Measurements from ENCODE around the gene NOD2. TPM values are rescaled to one million over a fixed set of nuclear protein-coding genes. Genes with fewer than 3 reads are reported as not detected.

The NOD2 gene
- total RNA-seq, 1 experiment from 2014 or later = 0.11 TPM

- no peak for DNase-seq (ENCODE audit: low spot score)
- no peaks in the 10 kb centered on the region for H3K36me3 Mint-ChIP-seq
- no peak overlapping the region for H3K4me3 Mint-ChIP-seq
- CTCF ChIA-PET = interaction anchor here (1.0 to 1.7 kb wide), 2 partner anchors 23 to 109 kb away, joined by 3 to 6 read pairs; no protein-coding TSS in a partner anchor
- no peaks in the 10 kb centered on the region for H3K9me3 Mint-ChIP-seq
- TF ChIP-seq CREB1 (CRISPR knock-in tag; IDR thresholded peaks at IDR 0.05) = no peak
- no peak for TF ChIP-seq ZNF416 (CRISPR knock-in tag; IDR thresholded peaks at IDR 0.05)
- no peak for TF ChIP-seq ESRRA (CRISPR knock-in tag; IDR thresholded peaks at IDR 0.05; ENCODE audit: borderline replicate concordance)
- TF ChIP-seq NFE2L1 (CRISPR knock-in tag; IDR thresholded peaks at IDR 0.05) = no peak
- TF ChIP-seq USF2 (CRISPR knock-in tag; IDR thresholded peaks at IDR 0.05) = no peak
- TF ChIP-seq, protein P1, sequence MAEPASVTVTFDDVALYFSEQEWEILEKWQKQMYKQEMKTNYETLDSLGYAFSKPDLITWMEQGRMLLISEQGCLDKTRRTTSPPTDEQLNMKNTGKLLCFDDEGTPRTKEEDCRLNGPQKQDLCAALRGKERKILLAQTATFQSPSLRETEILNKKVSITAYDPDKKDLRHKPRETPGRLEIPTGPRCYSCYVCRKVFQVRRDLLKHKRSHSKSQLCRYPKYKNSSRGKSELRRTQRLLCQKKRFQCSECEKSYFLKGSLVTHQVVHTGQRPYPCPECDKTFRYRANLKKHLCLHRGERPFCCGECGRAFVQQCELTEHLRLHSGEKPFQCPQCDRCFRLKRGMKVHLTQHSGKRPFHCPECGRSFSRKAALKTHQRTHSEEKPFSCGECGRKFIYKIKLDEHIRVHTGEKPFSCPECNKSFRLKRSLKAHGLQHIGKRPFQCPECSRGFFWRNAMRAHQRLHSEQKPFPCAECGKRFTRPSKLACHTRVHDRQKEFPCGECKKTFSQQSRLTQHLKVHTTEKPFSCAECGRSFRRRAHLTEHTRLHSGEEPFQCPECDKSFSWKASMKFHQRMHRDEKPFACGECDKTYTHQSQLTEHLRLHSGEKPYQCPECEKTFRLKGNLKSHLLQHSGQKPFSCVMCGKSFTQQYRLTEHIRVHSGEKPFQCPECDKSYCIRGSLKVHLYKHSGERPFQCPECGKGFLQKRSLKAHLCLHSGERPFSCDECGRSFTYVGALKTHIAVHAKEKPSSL (CRISPR knock-in tag; conservative IDR thresholded peaks at IDR 0.05) = no peak
- TF ChIP-seq ATF6 (CRISPR knock-in tag; IDR thresholded peaks at IDR 0.05) = no peak
- TF ChIP-seq E2F5 (CRISPR knock-in tag; IDR thresholded peaks at IDR 0.05) = no peak
- no peak for TF ChIP-seq HMGA2 (CRISPR knock-in tag; IDR thresholded peaks at IDR 0.05)
- H3K27ac Mint-ChIP-seq = no peak overlapping the region
- no peaks in the 10 kb centered on the region for H3K4me1 Mint-ChIP-seq
- H3K27me3 Mint-ChIP-seq (ENCODE audit: low read depth) = peaks cover 28% of the 10 kb centered on the region
- no peak for ATAC-seq
- POLR2A ChIA-PET = no interaction called here
Observed at GRCh38 chr16:50696575-50697420, 3.4 kb downstream of the NOD2 start.

GRCh38 chr16:50697421-50697715, 4.0 kb downstream of the NOD2 start:
- H3K27me3 Mint-ChIP-seq (ENCODE audit: low read depth) = peaks cover 23% of the 10 kb centered on the region
- no peaks in the 10 kb centered on the region for H3K9me3 Mint-ChIP-seq
- H3K4me3 Mint-ChIP-seq = no peak overlapping the region
- ATAC-seq = no peak
- H3K36me3 Mint-ChIP-seq = no peaks in the 10 kb centered on the region
- ChIA-PET POLR2A (no interaction called here), CTCF (interaction anchor here (1.0 kb wide), 1 partner anchor 23 kb away, joined by 3 read pairs; no protein-coding TSS in a partner anchor)
- no peaks in the 10 kb centered on the region for H3K4me1 Mint-ChIP-seq
- H3K27ac Mint-ChIP-seq = no peak overlapping the region
- DNase-seq (ENCODE audit: low spot score) = no peak
- TF ChIP-seq, protein P2, sequence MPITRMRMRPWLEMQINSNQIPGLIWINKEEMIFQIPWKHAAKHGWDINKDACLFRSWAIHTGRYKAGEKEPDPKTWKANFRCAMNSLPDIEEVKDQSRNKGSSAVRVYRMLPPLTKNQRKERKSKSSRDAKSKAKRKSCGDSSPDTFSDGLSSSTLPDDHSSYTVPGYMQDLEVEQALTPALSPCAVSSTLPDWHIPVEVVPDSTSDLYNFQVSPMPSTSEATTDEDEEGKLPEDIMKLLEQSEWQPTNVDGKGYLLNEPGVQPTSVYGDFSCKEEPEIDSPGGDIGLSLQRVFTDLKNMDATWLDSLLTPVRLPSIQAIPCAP (CRISPR knock-in tag; IDR thresholded peaks at IDR 0.05) = no peak
- TF ChIP-seq CREB1 (CRISPR knock-in tag; IDR thresholded peaks at IDR 0.05) (no peak), GTF2I (CRISPR knock-in tag; conservative IDR thresholded peaks at IDR 0.05) (no peak), MLX (CRISPR knock-in tag; IDR thresholded peaks at IDR 0.05) (no peak), ZNF263 (CRISPR knock-in tag; IDR thresholded peaks at IDR 0.05; ENCODE audit: low read depth) (no peak), ZNF219 (CRISPR knock-in tag; IDR thresholded peaks at IDR 0.05; ENCODE audit: borderline replicate concordance) (no peak), CBFB (CRISPR knock-in tag; IDR thresholded peaks at IDR 0.05; ENCODE audit: low read depth) (no peak), EMX1 (CRISPR knock-in tag; IDR thresholded peaks at IDR 0.05) (no peak)
